VCaP (cell line): ENCODE data around the gene MT1M.
"Not testable (repeated sequence)": the region's sequence is repeated elsewhere in the genome, so short reads cannot be mapped to it uniquely, and the experiment has no call there.

ENCODE experiments used
- H3K27ac ChIP-seq: fragments of 450-650 bp; 2 replicates; pipeline ENCODE4 v1.5.1; 2017
- CTCF ChIP-seq: fragments of 450-650 bp; conservative IDR thresholded peaks from 2 replicates; pipeline ENCODE4 v1.5.1; 2017; ENCODE audit warnings: mild to moderate bottlenecking, moderate library complexity

The MT1M gene

GRCh38 chr16:56658327-56658875 lies 25.9 kb downstream of the MT1M start:
- TF ChIP-seq CTCF: no peak
- peak overlapping the region; percentile 51; the same call in 1 of the 2 replicates for H3K27ac ChIP-seq

- no peak overlapping the region for H3K27ac ChIP-seq
Measured at GRCh38 chr16:56662357-56663354, 30.2 kb downstream of the MT1M start.

GRCh38 chr16:56664506-56664905 lies 32.0 kb downstream of the MT1M start:
- no peak overlapping the region for H3K27ac ChIP-seq
- no peak for TF ChIP-seq CTCF

More at GRCh38 chr16:56662357-56663354, 30.2 kb downstream of the MT1M start:
- TF ChIP-seq CTCF: no peak

- not testable (repeated sequence) for H3K27ac ChIP-seq
Measured at GRCh38 chr16:56665286-56666261, 33.1 kb downstream of the MT1M start.

- H3K27ac ChIP-seq: no peak within 1 kb of the TSS
- no peak for TF ChIP-seq CTCF
Measured at GRCh38 chr16:56667581-56668571, 35.4 kb downstream of the MT1M start, which contains the start of gene MT1G. TSS of gene MT1G (minus strand) at chr16:56668065. CDS start at chr16:56667993, 72 bp downstream.

- H3K27ac ChIP-seq: no peak within 1 kb of the TSS
- TF ChIP-seq CTCF: no peak
Measured at GRCh38 chr16:56669005-56669839, 36.8 kb downstream of the MT1M start, which contains the start of gene MT1H. TSS of gene MT1H (plus strand) at chr16:56669814. CDS start at chr16:56669885, 71 bp downstream.
